Thoracic aorta (tissue), 2 donors: ENCODE results near the gene ISM2. TPM values are rescaled to one million over a fixed set of nuclear protein-coding genes. Genes with fewer than 3 reads are reported as not detected.

Experiments used
- ATAC-seq: fragments of 150-250 bp; one replicate; pipeline ENCODE4 v1.8.0; 2017; ENCODE audit warnings: low read depth; ENCODE audit not compliant: insufficient number of reproducible peaks, low FRiP score
- DNase-seq: peaks from one replicate; pipeline ENCODE4 v3.0.0-alpha.2; 2020; ENCODE audit warnings: low spot score
- H3K27ac ChIP-seq, 2 donors: fragments of 200-600 bp; sonication (generic); 1 replicate in 1 of 2; 2 replicates in 1 of 2; pipeline ENCODE4 v1.5.1; 2016; ENCODE audit warnings: mild to moderate bottlenecking in 2 of 2, moderate library complexity in 2 of 2
- H3K27me3 ChIP-seq: fragments of 200-600 bp; sonication (generic); replicated peaks from 2 replicates; pipeline ENCODE4 v1.6.0; 2016; ENCODE audit warnings: mild to moderate bottlenecking; ENCODE audit not compliant: insufficient read depth
- H3K36me3 ChIP-seq: fragments of 200-600 bp; sonication (generic); one replicate; pipeline ENCODE4 v1.5.1; 2016
- H3K4me1 ChIP-seq, 2 donors: fragments of 200-600 bp; sonication (generic); 1 replicate in 1 of 2; 2 replicates in 1 of 2; pipeline versions ENCODE4 v1.5.1 to v1.6.0; 2016; ENCODE audit warnings: low read depth in 2 of 2, mild to moderate bottlenecking in 1 of 2; ENCODE audit not compliant: control insufficient read depth in 1 of 2
- H3K4me3 ChIP-seq: fragments of 200-600 bp; sonication (generic); 2 replicates; pipeline ENCODE4 v1.5.1; 2016; ENCODE audit warnings: mild to moderate bottlenecking
- H3K9me3 ChIP-seq: fragments of 200-600 bp; sonication (generic); 2 replicates; pipeline ENCODE4 v1.5.1; 2016
- CTCF ChIP-seq: fragments of 200-600 bp; sonication (generic); IDR thresholded peaks from one replicate; pipeline ENCODE4 v1.5.1; 2019; ENCODE audit warnings: antibody characterized with exemption
- total RNA-seq, 2 donors: library from RNA; depleted of rRNA; stranded (reverse); fragments of >200 nt; gene quantifications; one replicate each; pipeline versions ENCODE4 v1.1.0 to v1.2.3, GENCODE V29; 2016

Gene ISM2
- total RNA-seq, 2 donors from 2014 or later: not detected

GRCh38 chr14:77469067-77469505, 29.5 kb downstream of the ISM2 start:
- Histone ChIP-seq H3K4me3 (no peak overlapping the region), H3K27me3 (no peaks in the 10 kb centered on the region), H3K4me1 (no peaks in the 10 kb centered on the region), H3K9me3 (no peaks in the 10 kb centered on the region), H3K27ac (no peak overlapping the region), H3K36me3 (peaks cover 34% of the 10 kb centered on the region)
- no peak for TF ChIP-seq CTCF
- ATAC-seq (no peak), DNase-seq (no peak)

GRCh38 chr14:77467801-77468200, 30.8 kb downstream of the ISM2 start:
- peaks cover 43% of the 10 kb centered on the region for H3K36me3 ChIP-seq
- ATAC-seq (no peak), DNase-seq (no peak)
- H3K4me3 ChIP-seq: no peak overlapping the region
- no peak overlapping the region for H3K27ac ChIP-seq
- H3K9me3 ChIP-seq: no peaks in the 10 kb centered on the region
- no peak for TF ChIP-seq CTCF
- H3K4me1 ChIP-seq: no peaks in the 10 kb centered on the region
- H3K27me3 ChIP-seq: no peaks in the 10 kb centered on the region

- H3K4me3 ChIP-seq: peak overlapping the region; percentile 82
- H3K27ac ChIP-seq: no peak overlapping the region
- no peaks in the 10 kb centered on the region for H3K27me3 ChIP-seq
- peaks cover 7 to 30% of the 10 kb centered on the region in 2 donors for H3K4me1 ChIP-seq
- no peak for ATAC-seq
- TF ChIP-seq CTCF: peak; percentile 33
- peaks cover 33% of the 10 kb centered on the region for H3K36me3 ChIP-seq
- H3K9me3 ChIP-seq: no peaks in the 10 kb centered on the region
- no peak for DNase-seq
Observed at GRCh38 chr14:77459072-77459723, 39.4 kb downstream of the ISM2 start.

GRCh38 chr14:77458249-77458950, 40.2 kb downstream of the ISM2 start:
- TF ChIP-seq CTCF: no peak
- DNase-seq (no peak), ATAC-seq (no peak)
- Histone ChIP-seq H3K27ac (peak overlapping the region; percentile 88 to 95), H3K4me1 (peaks cover 7 to 30% of the 10 kb centered on the region in 2 donors), H3K36me3 (peaks cover 27% of the 10 kb centered on the region), H3K9me3 (no peaks in the 10 kb centered on the region), H3K27me3 (no peaks in the 10 kb centered on the region), H3K4me3 (peak overlapping the region; percentile 82)

- H3K36me3 ChIP-seq: peaks cover 22% of the 10 kb centered on the region
- H3K9me3 ChIP-seq: no peaks in the 10 kb centered on the region
- DNase-seq (peak; percentile 93), ATAC-seq (peak; percentile 97)
- peaks cover 7 to 30% of the 10 kb centered on the region in 2 donors for H3K4me1 ChIP-seq
- H3K27me3 ChIP-seq: no peaks in the 10 kb centered on the region
- H3K4me3 ChIP-seq: peak within 1 kb of the TSS; percentile 82
- no peak for TF ChIP-seq CTCF
- peak within 1 kb of the TSS; percentile 88 to 95 for H3K27ac ChIP-seq
Observed at GRCh38 chr14:77457522-77458248, 40.9 kb downstream of the ISM2 start, which contains the start of the genes AHSA1 and VIPAS39. Gene AHSA1, plus strand, starts transcription at chr14:77458093. Its CDS starts 97 bp downstream, at chr14:77458190. Gene VIPAS39, minus strand, starts transcription at chr14:77457601. Its CDS starts 3,499 bp downstream, at chr14:77454102.
